NCI-H146 treated with DMSO at 0.1 percent for 48 hours (cell line): ENCODE data around the gene ATP13A3.

Experiments
- DNase-seq: peaks from one replicate; lab custom pipeline; 2025; ENCODE audit not compliant: unreplicated experiment; lab: John Stamatoyannopoulos, UW

ATP13A3 gene

DNA sequence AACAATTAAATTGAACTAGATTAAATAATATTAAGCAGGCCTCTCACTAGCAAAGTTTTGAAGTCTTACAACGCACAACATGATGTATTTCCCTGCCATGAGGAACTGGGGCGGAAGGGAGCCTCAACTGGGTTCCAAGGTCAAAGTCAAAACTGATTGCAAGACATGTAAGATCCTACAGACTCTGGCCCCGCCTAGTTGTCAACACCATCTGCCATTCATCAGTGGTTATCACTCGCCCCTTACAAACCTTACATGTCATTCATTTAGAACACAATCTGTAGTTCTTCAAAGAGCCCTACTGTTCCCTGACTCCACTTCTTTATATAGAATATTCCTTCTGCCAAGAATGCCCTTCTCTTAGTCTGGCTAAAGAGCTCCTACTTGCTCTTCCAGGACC is 10.0 kb downstream of the ATP13A3 start:
- DNase-seq: no peak

DNA sequence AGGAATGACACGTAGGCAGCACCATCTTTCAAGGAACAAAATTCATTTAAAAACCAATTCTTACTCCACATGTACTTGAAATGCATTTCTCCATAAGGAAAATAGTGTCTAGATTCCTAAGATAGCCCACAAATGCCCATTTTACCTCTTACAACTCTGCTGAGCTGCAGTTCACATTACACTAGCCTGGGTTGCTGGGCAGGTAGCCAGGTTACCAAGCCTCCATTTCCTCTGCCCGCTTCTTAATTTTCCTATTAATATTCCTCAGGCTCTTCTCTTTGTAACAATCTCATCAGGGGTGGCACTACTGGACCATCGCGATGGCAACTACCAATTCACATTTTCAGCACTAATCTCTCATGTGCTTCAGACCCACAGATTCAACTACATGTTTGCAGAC is 10.8 kb downstream of the ATP13A3 start:
- no peak for DNase-seq

DNA sequence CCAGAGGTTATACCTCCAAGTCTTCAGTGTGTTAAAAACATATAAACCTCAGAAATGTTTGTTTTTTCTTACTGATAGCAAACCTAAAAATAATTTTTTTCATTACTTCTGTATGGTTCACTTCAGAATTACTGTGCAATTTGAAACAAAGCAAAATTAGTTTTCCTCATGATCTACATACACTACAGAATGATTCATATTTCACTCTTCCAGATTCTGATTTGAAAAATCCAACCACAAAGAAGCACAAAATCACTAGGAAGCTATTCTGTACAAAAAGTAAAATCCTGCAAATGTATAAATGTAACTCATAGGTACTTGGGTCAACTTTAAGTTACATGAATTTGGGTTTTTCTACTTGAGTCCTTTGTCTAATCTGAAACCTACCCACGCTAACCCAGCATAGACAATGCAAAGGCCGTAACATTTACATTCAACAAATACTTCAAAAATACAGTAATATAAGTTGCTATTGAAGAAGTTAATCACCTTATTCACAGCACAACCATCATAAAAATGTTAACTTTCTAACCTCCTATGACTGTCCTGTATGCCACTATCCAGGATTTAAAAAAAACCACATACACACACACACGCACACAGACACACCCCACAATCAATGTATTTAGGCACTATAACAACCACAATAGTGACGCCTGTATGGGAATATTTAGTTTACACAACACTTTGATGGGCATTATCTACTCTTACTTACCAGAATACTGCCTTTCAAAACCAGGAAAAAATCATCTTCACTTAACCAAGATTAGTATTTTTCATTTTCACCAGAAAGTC is 11.5 kb downstream of the ATP13A3 start:
- no peak for DNase-seq

DNA sequence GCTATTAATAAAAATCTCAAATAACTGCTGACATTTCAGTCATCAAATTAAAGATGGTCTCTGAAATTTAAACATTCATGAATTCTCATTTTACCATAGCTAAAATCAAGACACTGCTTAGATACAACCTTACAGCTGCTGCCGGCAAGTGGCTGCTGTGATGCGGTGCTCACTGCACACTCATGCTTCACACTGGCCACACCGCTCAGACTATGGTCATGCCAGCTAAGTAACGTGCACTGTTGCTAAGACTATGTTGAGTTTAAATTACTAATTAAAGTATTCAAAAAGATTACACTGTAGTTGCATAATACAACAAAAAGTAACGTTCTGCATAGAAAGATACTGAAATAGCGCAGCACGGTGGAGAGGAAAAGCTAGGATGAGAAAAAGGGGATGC is 12.1 kb downstream of the ATP13A3 start:
- no peak for DNase-seq

DNA sequence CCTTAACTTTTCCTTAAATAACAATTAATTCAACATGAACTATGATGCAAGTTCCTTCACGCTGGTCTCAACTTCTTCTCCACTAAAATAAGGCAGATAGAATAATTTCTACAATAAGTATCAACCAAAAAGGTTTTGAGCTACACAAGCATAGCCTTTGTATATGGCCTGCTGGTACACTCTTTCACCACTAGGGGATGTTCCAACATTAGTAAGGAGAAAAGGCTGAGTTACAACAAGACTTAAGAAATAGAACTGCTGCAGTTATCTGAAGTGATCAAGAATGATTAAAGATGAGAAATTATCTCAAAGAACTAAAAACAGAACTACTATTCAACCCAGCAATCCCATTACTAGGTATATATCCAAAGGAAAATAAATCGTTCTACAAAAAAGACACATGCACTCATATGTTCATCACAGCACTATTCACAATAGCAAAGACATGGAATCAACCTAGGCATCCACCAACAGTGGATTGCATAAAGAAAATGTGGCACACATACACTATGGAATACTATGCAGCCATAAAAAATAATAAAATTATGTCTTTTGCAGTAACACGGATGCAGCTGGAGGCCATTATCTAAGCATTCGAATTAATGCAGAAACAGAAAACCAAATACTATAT is 14.4 kb downstream of the ATP13A3 start:
- peak; percentile 82 for DNase-seq

DNA sequence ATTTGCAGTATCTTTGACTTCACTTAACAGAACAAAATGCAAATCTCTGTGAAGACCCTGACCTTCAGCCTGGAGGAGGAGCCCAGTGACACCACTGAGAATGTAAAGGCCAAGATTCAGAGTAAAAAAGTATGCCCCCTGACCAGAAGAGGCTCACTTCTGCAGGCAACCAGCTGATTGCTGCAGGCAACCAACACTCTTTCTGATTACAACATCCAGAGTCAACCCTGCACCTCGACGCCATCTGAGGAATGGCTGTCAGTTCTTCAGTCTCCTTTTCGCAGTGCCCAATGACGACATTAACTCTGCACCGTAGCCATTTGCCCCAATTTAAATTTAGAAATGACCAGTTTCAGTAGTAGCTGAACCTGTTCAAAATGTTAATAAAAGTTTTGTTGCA is 14.9 kb downstream of the ATP13A3 start:
- no peak for DNase-seq

DNA sequence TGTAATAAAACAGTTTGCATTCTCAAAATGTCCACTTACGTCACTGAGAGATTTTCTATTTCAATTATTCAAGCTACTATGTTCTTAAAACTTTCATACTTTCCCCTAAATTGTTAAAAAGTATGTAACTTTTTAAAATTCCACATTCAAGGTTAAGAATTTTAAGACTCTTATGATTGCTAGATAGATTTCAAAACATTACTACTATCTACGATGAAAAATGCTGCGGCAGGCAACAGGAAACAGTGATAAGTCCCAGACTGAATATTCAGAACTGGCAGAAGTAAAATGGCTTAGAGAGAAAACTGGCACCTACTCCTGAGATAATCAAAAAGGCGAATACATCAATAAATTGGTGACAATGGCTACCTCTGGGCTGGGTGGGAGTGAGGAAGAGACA is 16.2 kb downstream of the ATP13A3 start:
- DNase-seq: no peak

DNA sequence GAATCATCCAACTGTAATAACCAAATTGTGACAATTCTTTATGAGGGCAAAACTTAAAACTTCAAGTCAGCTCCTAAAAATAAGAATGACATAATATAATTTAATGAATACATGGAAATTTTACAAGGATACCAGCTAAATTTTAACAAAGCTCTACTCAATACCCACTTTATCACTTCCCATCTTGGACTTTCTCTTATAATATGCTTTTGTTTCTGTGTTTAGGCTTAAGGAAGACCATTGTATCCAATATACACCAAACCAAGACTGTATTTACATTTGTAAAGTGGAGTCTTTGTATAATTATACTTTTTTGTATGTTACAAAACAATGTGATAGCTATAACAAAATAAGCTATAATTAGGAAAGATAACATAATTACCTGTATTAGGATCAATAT is 16.8 kb downstream of the ATP13A3 start:
- DNase-seq: peak; percentile 67

DNA sequence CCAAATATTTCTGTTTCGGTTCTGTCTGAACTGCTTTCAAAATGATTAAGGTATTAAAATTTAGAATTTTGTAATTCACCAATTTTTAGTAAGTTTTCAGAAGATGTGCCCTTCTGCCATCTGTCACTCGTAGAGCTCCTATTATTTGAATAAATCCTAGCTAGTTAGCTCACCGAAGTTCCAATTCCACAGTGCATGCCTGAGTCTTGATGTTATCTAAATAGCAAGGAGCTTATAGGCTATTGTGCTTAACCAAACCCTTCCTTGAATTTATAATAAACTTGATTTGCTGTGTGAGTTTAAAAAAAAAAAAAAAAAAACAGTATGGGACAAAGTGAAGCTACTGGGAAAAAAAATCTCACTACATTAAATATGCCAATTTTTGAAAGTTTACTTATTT is 18.7 kb downstream of the ATP13A3 start:
- no peak for DNase-seq

DNA sequence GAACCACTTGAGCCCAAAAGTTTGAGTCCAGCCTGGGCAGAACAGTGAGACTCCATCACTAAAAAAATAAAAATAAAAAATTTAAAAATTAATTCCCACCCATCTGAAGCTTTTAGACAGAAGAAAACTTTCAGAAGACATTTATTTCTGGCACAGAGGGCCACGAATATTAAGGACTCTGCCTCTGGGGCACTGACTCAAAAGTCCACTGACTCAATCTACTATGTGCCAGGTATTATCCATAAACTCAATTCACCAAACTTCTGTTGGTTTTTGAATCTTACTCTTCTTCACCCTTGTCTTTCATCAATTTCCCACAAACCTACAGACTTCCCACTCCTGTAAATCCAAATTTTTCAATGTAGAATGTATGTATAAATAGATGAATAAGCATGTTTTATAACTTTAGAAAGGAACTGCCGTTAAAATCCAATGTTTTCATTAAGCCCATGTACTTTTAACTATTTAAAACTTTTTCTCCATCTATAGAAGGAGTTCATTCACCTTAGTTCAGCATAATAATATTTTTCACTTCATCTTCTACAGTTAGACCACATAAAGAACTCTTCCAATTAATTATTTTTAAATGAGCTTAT is 19.9 kb downstream of the ATP13A3 start:
- no peak for DNase-seq

DNA sequence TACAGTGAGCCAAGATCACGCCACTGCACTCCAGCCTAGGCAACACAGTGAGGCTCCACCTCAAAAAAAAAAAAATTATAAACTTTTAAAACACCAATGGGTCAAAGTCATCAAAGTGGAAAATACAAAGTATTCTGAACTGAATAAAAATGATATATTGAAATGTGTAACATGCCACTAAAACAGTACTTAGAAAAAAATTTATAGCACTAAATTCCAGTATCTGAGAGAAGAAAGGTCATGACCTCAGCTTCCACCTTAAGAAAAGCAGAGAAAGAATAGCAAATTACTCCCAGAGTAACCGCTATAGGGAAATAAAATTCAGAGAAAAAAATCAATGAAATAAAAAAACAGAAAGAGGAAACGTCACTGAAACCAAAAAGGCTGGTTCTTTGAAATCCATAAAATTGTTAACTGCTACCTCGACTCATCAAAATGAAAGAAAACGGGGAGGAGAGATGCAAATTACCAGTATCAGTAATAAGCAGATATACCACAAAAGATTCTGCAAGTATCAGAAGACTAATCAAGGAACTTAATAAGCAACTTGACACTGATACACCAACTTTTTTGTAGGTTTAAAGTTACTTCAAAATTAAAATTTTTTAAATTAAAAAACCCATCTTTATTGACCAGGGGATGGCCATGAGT is 20.8 kb downstream of the ATP13A3 start:
- no peak for DNase-seq

DNA sequence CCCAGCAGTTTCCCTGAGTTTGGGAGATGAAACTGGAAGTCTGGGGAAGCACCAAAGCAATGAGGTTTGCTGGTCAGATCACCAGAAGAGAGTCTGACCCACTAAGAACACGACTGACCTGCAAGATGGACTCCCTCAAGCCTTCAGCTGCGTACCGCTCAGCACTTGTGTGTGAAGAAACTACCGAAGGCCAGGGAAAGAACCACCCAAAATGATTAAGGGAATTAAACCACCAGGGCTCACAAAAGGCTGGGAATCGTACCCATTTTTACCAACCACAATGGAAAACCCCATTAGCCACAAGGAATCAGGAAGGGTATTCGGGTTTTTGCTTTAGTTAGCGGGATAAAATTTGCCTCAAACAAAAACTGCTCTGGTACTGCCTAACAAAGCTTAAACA is 21.6 kb downstream of the ATP13A3 start:
- DNase-seq: no peak

DNA sequence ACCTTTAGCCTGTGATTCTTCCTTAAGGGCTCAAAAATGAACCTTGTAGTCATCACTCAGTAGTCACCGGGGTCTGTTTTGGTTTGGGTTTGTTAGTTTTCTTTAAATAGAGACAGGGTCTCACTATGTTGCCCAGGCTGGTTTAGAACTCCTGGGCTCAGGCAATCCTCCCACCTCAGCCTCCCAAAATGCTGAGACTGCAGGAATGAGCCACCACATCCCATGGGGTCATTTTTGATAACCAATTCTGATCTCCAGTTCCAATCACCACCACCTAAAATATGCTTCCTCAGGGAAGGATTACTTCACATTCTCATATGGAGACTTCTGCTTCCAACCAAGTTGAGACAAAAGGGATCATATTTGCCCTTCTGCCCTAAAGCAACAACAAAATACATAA is 22.1 kb downstream of the ATP13A3 start:
- no peak for DNase-seq

DNA sequence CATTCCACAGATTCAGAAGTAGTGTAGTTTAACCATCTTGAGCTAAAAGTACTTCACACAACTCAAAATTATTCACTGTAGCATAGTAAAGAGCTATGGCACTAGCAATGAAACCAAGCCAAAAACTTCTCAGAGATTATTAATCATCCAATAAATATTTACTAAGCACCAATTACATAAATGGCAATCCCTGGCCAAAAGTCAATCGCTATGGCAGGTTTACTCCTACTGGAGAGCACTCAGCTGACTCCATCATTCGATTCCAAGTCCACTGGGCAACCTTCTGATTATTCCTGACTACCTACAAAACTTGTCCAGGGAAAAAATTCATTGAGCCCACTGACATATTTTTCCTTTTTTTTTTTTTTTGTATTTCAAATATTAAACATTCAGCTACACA is 23.9 kb downstream of the ATP13A3 start:
- DNase-seq: no peak

DNA sequence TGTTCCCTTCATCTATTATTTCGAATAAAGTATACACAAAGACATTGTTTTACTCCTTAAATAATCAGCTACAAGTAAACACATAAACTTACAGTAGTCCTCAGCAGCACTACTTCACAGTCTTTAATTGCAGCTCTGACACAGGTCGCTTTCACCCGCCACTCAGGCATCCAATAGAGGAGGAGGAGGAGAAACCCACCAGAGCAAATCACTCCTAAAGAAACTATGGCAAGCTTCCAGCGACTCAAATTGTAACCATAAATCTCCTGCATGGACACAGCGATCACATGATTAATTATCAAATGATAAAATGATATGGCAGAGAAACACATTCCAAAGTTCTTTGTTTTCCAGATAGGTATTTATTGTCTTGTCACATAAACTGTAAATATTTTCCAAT is 26.2 kb downstream of the ATP13A3 start:
- DNase-seq: no peak

DNA sequence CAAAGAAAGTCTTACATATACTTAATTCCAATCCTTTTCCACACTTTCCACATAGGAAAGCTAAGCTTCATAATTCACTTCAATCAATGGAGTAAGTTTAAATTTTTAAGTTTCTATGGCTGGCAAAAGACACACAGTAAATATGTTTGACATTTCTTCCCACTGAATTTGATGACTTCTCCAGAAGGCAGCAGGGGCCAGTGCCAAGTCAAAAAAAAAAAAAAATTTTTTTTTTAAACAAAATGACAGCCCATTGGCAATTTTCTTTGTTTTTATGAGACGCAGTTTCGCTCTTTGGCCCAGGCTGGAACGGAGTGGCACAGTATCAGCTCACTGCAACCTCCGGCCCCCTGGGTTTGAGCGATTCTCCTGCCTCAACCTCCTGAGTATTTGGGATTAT is 28.7 kb downstream of the ATP13A3 start:
- no peak for DNase-seq

DNA sequence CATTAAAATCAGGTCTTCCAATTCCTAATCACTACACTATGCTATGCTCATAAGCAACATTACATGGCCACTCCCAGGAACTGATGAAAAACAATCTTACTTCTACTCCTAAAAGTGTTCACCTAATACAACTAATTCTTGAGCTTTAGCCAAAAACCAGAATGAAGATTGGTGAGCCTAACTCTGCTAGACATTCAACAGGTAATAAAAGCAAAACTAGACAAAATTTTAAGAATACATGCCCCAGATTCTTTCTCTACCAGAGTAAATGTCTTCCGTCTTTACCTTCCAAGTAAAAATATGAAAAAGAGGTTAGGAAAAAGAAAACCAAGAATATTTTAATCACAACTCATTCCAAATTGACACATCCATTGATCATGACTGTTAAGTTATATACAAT is 31.3 kb downstream of the ATP13A3 start:
- no peak for DNase-seq

DNA sequence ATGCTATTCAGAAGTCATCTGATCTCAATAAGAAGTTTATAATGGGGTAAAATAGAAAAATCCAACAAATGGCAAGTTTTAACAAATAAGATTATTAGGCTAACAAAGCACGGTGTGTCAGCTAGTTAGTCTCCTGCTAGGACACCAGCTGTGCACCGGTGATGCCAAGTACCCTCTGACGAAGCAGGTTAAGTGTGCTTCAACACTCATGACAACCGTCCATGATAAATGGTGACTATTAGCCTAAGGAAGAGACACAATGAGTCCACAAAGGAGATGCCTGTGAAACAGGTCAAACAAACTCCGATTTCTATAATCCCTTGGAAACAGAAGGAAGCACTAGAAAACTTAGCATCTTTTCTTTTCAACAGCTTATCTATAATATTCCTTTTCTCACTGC is 36.5 kb downstream of the ATP13A3 start:
- DNase-seq: peak; percentile 79

DNA sequence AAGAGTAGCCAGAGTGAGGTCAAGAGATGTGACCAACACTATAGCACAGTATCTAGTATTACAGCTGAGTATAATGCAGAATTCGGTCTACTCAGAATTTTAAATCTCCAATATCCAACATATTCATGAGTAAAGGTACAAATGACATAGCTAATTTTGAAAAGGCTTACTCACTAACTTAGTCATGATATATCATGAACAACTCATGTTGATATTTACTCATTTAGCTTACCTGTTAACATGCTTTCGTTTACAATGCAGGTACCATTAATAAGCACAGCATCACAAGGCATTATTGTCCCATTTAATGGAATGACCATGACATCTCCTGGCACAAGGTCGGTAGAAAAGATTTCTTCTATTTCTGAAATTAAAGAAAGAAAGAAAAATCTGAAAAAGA is 36.9 kb downstream of the ATP13A3 start:
- no peak for DNase-seq

DNA sequence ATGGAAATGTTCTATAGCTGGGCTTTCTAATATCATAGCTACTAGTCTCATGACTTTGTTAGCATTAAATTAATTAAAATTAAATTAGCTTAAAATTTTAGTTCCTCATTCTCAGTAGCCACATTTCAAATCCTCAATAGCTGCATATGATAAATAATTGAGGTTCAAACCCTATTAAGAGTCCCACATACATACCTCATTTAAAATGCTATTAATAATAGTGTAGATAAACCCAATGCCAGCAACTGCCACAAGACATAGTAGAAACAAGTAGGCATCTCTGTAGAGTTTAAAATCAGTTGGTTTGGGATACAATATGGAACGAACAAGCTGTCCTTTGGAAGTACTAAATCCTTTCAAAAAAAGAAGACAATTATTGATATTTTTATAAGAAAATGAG is 39.1 kb downstream of the ATP13A3 start:
- no peak for DNase-seq

DNA sequence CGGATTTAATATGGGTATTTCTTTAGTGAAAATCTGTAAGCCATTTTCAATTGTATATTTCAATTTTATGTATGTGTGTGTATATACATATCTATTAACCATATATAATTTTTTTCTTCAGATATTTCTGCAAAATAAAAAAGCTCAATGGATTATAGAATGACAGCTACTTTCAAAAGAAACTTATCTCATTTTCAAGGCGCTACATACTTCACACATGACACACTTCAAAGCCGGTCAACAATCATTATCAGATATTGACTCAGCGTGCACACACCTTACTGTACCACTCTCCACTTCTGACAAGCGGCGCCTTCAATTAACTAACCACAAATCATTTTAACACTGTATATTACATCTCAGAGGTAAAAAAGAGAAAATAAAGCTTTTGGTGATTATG is 39.6 kb downstream of the ATP13A3 start:
- peak; percentile 74 for DNase-seq

DNA sequence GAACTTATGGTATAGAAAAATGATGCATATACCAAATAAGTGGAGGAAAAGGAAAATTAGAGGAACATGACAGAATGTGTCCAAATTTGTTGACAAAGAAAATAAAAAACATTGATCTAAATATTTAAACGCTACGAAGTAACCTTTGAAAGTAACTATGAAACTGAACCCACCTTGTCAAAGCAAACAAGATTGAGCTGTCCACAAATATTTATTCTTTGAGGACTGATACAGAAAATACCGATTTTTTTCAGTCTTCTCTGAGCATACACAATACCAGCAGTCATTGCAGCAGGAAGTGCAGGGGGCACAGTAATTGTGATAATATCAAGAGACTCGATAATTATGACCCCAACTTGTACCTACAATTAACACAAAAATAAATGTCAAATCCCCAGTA is 40.0 kb downstream of the ATP13A3 start:
- peak; percentile 68 for DNase-seq
